A549 (cell line): ENCODE measurements around the gene MYF6.

Experiments used
- CTCF ChIP-seq: fragments of >200 bp; sonication (Bioruptor Twin); formaldehyde crosslinking; IDR thresholded peaks from 3 replicates; pipeline ENCODE4 v1.5.1; 2016
- POLR2A ChIP-seq: IDR thresholded peaks from 2 replicates; pipeline ENCODE4 v1.6.1; 2012; ENCODE audit warnings: mild to moderate bottlenecking, low read length
- RAD21 ChIP-seq, 2 experiments: fragments of >200 bp in 1 of 2; sonication (Bioruptor Twin) in 1 of 2; formaldehyde crosslinking in 1 of 2; IDR thresholded peaks in 1 of 2; conservative IDR thresholded peaks in 1 of 2; 2 replicates in 1 of 2; 3 replicates in 1 of 2; pipeline ENCODE4 v1.6.1; 2012 to 2018; ENCODE audit warnings: inconsistent platforms in 1 of 2
- SREBF2 ChIP-seq: fragments of 450-650 bp; IDR thresholded peaks from 2 replicates; pipeline ENCODE4 v1.6.1; 2014; ENCODE audit warnings: mild to moderate bottlenecking, moderate library complexity

DNA sequence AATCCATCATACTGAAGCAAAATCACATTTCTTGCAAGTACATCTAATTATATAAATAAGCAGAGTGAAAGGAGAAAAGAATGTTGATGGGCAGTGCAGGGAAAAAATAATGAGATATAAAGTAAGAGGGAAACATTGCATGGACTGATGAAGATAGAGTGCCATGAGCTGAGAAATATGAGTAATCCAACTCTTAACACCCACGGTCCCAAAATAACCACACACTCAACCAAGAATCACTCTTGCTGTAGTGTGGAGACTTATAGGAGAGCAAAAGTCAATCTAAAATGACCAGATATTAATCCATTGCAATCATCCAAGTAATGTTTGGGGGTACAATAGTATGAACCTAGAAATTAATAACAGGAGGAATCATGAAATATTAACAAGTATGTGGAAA, 49.4 kb downstream of the MYF6 start:
- TF ChIP-seq POLR2A (no peak), RAD21 (conservative IDR thresholded peaks at IDR 0.05 in 1 of 2, IDR thresholded peaks at IDR 0.05 in 1 of 2) (no peak), CTCF (no peak), SREBF2 (no peak)
